ENCODE data around the gene ASTL.

DNA sequence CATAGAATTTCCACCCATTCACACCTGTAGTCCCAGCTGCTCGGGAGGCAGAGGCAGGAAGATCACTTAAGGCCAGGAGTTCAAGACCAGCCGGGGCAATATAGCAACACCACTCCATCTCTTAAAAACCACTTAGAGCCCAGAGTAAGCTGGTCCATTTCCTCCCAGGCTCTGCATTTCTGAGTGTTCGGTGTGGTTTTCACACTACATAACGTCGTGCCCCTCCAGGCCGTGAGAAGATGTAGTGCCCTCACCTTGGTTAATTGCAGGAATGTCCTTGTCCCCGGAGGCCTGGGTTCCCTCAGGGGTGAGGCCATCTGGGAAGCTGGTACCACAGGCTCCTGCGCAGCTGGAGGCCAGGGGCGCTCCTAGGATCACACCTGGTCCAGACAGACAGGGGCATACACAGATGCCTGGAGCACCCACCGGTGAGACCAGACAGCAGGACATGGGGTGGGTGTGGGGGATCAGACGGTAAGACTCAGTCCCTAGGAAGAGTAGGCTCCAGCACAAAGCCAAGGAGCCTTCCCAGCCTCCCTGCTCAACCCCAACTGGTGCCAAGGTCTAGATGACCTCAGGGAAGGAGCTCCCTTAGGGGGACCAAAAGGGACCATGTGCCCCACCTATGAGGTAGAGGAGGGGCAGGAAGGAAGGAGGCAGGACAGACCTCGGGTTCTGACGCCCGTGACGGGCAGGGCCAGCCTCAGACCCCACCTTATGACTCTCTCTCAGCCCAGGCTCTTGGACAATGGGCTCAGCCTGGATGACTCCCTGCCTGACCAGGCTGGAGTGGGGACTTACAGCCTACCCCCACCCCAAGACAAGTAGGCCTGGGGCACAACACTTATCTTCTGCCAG lies 752 bp downstream of the ASTL start:
- TF ChIP-seq, protein P1, sequence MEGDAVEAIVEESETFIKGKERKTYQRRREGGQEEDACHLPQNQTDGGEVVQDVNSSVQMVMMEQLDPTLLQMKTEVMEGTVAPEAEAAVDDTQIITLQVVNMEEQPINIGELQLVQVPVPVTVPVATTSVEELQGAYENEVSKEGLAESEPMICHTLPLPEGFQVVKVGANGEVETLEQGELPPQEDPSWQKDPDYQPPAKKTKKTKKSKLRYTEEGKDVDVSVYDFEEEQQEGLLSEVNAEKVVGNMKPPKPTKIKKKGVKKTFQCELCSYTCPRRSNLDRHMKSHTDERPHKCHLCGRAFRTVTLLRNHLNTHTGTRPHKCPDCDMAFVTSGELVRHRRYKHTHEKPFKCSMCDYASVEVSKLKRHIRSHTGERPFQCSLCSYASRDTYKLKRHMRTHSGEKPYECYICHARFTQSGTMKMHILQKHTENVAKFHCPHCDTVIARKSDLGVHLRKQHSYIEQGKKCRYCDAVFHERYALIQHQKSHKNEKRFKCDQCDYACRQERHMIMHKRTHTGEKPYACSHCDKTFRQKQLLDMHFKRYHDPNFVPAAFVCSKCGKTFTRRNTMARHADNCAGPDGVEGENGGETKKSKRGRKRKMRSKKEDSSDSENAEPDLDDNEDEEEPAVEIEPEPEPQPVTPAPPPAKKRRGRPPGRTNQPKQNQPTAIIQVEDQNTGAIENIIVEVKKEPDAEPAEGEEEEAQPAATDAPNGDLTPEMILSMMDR (IDR thresholded peaks at IDR 0.05) = no peak
- TF ChIP-seq EZH2 (IDR thresholded peaks at IDR 0.05) = no peak

Measured in neural progenitor cell (in vitro differentiated cells).